ENCODE results near the gene MEOX2.

The MEOX2 gene

GRCh38 chr7:15606561-15606960 is 79.9 kb downstream of the MEOX2 start:
- no peak overlapping the region for H2AFZ ChIP-seq (ENCODE audit: low read length)
- no peak overlapping the region for H3K4me3 ChIP-seq (ENCODE audit: low read length, poor library complexity, severe bottlenecking)
- H3K79me2 ChIP-seq (ENCODE audit: insufficient read depth, low read length), result no peaks in the 10 kb centered on the region
- no peaks in the 10 kb centered on the region for H4K20me1 ChIP-seq (ENCODE audit: insufficient read depth, low read length, poor library complexity, severe bottlenecking)
- no peaks in the 10 kb centered on the region for H3K9me2 ChIP-seq (replicated peaks; ENCODE audit: low read depth, low read length)
- H3K4me2 ChIP-seq (ENCODE audit: low read depth, low read length, poor library complexity, severe bottlenecking), result no peak overlapping the region
- H3K4me1 ChIP-seq (ENCODE audit: insufficient read depth, low read length, poor library complexity, severe bottlenecking), result no peaks in the 10 kb centered on the region
- H3K9me3 ChIP-seq (ENCODE audit: insufficient read depth, low read depth, low read length), result no peaks in the 10 kb centered on the region
- H3K9ac ChIP-seq (ENCODE audit: low read depth, low read length, poor library complexity, severe bottlenecking), result no peak overlapping the region
- TF ChIP-seq CTCF (conservative IDR thresholded peaks at IDR 0.05; ENCODE audit: low read length), result no peak
- no peak for TF ChIP-seq EZH2phosphoT487 (IDR thresholded peaks at IDR 0.05; ENCODE audit: borderline replicate concordance)
- no peaks in the 10 kb centered on the region for H3K36me3 ChIP-seq (ENCODE audit: insufficient read depth, low read length)
- no peaks in the 10 kb centered on the region for H3F3A ChIP-seq (ENCODE audit: low read depth)
- no peaks in the 10 kb centered on the region for H3K27me3 ChIP-seq (ENCODE audit: insufficient read depth, low read length, poor library complexity, severe bottlenecking)

DNA sequence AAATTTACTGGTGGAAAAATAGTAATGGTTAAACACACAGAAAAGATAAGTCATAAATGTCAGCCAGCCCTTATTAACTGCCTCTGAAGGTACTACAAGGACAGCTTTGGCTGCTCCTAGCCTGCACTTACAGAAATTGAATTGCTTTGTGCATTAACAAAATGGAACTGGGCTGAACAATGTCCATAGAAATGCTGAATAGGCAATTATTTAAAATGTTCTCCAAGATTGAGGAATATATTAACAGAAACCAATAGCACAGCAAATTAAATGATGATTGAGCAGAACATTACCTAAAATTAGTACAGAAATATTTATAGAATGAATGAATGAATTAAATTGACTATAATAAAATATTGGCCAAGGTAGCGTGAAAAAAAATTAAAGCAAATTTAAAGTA is 82.3 kb downstream of the MEOX2 start:
- Histone ChIP-seq H3K9me2 (replicated peaks; ENCODE audit: low read depth, low read length) (no peaks in the 10 kb centered on the region), H2AFZ (ENCODE audit: low read length) (no peak overlapping the region), H3K36me3 (ENCODE audit: insufficient read depth, low read length) (no peaks in the 10 kb centered on the region), H3K27me3 (ENCODE audit: insufficient read depth, low read length, poor library complexity, severe bottlenecking) (no peaks in the 10 kb centered on the region), H3K79me2 (ENCODE audit: insufficient read depth, low read length) (no peaks in the 10 kb centered on the region), H3K9me3 (ENCODE audit: insufficient read depth, low read depth, low read length) (peaks cover 5% of the 10 kb centered on the region; the same call in 1 of the 2 replicates), H3K4me1 (ENCODE audit: insufficient read depth, low read length, poor library complexity, severe bottlenecking) (no peaks in the 10 kb centered on the region), H3K4me3 (ENCODE audit: low read length, poor library complexity, severe bottlenecking) (no peak overlapping the region), H3K4me2 (ENCODE audit: low read depth, low read length, poor library complexity, severe bottlenecking) (no peak overlapping the region), H3K9ac (ENCODE audit: low read depth, low read length, poor library complexity, severe bottlenecking) (no peak overlapping the region), H4K20me1 (ENCODE audit: insufficient read depth, low read length, poor library complexity, severe bottlenecking) (no peaks in the 10 kb centered on the region), H3F3A (ENCODE audit: low read depth) (no peaks in the 10 kb centered on the region)
- no peak for TF ChIP-seq EZH2phosphoT487 (IDR thresholded peaks at IDR 0.05; ENCODE audit: borderline replicate concordance)
- TF ChIP-seq CTCF (conservative IDR thresholded peaks at IDR 0.05; ENCODE audit: low read length), result no peak

- Histone ChIP-seq H3K79me2 (ENCODE audit: insufficient read depth, low read length) (no peaks in the 10 kb centered on the region), H3K36me3 (ENCODE audit: insufficient read depth, low read length) (no peaks in the 10 kb centered on the region), H4K20me1 (ENCODE audit: insufficient read depth, low read length, poor library complexity, severe bottlenecking) (no peaks in the 10 kb centered on the region), H3K4me3 (ENCODE audit: low read length, poor library complexity, severe bottlenecking) (no peak overlapping the region), H3K9me2 (replicated peaks; ENCODE audit: low read depth, low read length) (no peaks in the 10 kb centered on the region), H3K9me3 (ENCODE audit: insufficient read depth, low read depth, low read length) (peaks cover 6% of the 10 kb centered on the region; the same call in 1 of the 2 replicates), H3K9ac (ENCODE audit: low read depth, low read length, poor library complexity, severe bottlenecking) (no peak overlapping the region), H2AFZ (ENCODE audit: low read length) (no peak overlapping the region), H3K4me2 (ENCODE audit: low read depth, low read length, poor library complexity, severe bottlenecking) (no peak overlapping the region), H3K4me1 (ENCODE audit: insufficient read depth, low read length, poor library complexity, severe bottlenecking) (no peaks in the 10 kb centered on the region), H3K27me3 (ENCODE audit: insufficient read depth, low read length, poor library complexity, severe bottlenecking) (no peaks in the 10 kb centered on the region), H3F3A (ENCODE audit: low read depth) (no peaks in the 10 kb centered on the region)
- no peak for TF ChIP-seq EZH2phosphoT487 (IDR thresholded peaks at IDR 0.05; ENCODE audit: borderline replicate concordance)
- no peak for TF ChIP-seq CTCF (conservative IDR thresholded peaks at IDR 0.05; ENCODE audit: low read length)
These were observed 83.4 kb downstream of the MEOX2 start for GRCh38 chr7:15603124-15603523.
